Endometrial microvascular endothelial cells (primary cell): ENCODE results near the gene MOCS3. TPM values are rescaled to one million over a fixed set of nuclear protein-coding genes. Genes with fewer than 3 reads are reported as not detected.

Experiments used
- in situ Hi-C: cut with HindIII; loops from 2 replicates; pipeline ENCODE4 v1.10.0; 2017; ENCODE audit warnings: low sequenced_read_pairs, low pct_unique_long_range_greater_than_20kb; ENCODE audit errors: inconsistent ontology term
- total RNA-seq: library from RNA; depleted of rRNA; stranded (reverse); fragments of >200 nt; gene quantifications from one replicate; pipeline ENCODE4 v1.2.3, GENCODE V29; 2015; ENCODE audit errors: inconsistent ontology term

The MOCS3 gene
- total RNA-seq, 1 donor from 2014 or later: 7.3 TPM

GRCh38 chr20:50930976-50931305, 27.7 kb upstream of the MOCS3 start:
- in situ Hi-C loops: no loop called here

GRCh38 chr20:50931306-50932015, 27.2 kb upstream of the MOCS3 start, which contains the start of gene ADNP:
Gene ADNP (minus strand): TSS chr20:50931437. CDS start chr20:50903996, 27,441 bp downstream.
- in situ Hi-C loops: no loop called here

DNA sequence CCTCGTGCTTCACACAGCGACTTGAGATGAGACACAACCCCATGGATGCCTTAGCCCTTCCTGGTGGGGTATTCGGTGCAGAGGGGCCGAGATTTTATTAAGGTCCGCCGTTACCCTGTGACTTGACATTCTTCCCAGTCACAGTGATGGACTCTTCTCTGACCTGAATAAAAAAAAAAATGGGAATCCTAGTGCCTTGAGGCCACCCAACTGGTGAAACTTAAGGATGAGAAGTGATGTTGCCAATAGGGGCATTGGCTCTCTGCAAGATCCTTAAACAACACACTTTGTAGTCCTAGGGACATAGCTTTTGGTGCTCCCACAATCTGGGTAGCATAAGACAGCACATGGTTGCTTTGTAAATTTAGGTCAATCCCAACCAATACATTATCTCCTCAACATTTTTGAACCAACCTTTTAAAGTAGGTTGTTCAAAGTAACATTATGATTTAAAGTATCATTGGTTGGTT, 26.6 kb upstream of the MOCS3 start:
- in situ Hi-C loops: no loop called here

- in situ Hi-C loops: no loop called here
Measured at GRCh38 chr20:50932691-50933280, 25.8 kb upstream of the MOCS3 start.

GRCh38 chr20:50933589-50933988, 25.0 kb upstream of the MOCS3 start:
- in situ Hi-C loops: no loop called here

DNA sequence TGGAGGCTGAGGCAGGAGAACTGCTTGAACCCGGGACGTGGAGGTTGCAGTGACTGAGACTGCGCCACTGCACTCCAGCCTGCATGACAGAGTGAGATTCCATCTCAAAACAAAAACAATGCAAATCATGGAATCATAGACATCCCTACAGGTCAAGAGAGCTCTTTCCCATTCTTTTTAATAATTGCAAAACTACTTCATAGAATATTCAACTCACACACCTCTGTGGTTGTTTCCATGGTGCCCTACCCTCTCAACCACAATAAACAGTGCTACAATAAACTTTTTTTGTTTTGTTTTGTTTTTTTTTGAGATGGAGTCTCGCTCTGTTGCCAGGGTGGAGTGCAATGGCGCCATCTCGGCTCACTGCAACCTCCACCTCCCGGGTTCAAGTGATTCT, 15.5 kb upstream of the MOCS3 start:
- in situ Hi-C loops: no loop called here

DNA sequence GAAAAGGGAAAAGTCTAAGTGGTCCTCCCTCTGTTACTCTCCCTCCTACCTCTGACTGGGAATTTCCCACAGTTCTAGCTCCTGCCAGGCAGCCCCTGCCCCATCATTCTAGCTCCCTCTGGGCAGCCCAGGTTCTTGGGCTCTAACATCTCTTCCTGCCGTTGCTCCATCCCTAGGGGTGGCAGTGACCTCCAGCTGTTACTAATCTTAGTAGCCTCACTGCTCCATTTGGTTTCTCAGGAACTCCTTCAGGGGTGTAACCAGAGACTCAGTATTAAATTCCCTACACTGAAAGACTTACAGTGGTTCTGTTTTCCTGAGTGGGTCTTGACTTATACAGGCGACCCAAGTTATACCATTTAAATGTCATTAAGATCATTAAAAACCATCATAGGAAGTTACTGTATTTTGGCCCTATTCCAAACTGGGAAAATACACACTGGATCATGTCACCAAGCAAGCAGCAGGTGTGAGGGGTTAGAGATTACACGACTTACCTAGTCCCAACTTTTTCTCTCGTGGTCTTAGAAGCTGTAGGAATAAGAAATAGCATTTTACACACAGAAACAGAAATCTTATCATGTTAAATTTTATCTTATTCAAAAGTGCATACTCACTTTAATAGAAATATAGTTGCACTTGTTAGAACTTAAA, 10.4 kb upstream of the MOCS3 start:
- in situ Hi-C loops: no loop called here

DNA sequence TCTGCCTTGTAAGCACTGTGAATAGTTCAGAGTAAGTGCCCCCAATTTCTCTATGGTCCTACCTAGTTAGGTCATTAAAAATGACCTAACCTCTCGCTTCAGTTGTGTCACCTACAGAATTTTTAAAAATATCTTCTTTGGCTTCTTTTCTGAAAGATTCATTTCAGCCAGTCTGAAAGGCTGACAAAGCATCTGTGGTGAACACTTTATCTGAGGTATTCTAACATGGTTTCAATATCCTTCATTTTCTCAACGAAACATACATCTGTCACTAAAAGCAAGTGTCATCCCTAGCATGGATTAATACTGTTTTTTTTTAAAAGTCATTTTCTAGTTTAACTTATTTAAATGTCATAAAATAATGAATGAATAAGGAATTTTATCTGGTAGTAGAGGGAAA, 5.4 kb upstream of the MOCS3 start:
- in situ Hi-C loops: no loop called here

DNA sequence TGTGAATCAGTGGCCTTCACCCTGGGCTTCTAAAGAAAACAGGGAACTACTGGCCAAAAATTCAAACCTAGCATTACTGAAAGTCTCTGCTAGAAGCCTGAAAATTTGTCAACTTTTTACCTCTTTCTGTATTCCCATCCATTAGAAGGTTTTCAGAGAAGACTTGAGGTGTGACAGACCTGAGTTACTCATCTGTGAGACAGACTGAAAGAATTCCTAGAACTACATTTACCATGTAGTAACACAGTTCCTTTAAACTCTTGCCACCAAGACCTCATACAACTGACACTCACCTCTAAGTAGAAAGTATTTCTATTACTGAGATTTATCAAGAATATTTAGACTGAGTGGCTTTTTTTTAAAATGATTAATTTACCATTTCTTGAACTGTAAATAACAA, 4.8 kb upstream of the MOCS3 start:
- in situ Hi-C loops: no loop called here

DNA sequence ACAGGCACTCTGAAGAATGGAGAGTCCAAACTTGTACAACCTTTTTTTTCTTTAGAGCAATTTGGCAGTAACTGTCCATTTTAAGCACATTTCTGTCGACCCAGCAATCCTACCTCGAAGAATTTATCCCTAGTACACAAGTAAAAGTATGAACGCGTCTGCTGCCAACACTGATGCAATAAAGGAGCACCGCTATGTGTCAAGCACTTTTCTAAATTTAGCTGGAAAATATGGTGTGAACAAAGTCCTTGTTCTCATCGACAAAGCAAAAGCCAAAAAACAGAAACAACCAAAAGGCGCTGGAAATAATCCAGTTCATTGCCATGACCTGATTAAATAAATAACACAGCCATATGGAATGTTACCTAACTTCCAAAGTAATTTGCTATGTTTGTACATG, 1.3 kb upstream of the MOCS3 start:
- in situ Hi-C loops: no loop called here

GRCh38 chr20:50957798-50958614, 612 bp upstream of the MOCS3 start, which contains the start of gene DPM1:
Gene DPM1 (minus strand): TSS chr20:50958532. CDS start chr20:50958523, 9 bp downstream.
- in situ Hi-C loops: no loop called here

- in situ Hi-C loops: no loop called here
Measured at GRCh38 chr20:50959543-50960126, 1.0 kb downstream of the MOCS3 start.

GRCh38 chr20:50967586-50967985, 9.0 kb downstream of the MOCS3 start:
- in situ Hi-C loops: no loop called here

DNA sequence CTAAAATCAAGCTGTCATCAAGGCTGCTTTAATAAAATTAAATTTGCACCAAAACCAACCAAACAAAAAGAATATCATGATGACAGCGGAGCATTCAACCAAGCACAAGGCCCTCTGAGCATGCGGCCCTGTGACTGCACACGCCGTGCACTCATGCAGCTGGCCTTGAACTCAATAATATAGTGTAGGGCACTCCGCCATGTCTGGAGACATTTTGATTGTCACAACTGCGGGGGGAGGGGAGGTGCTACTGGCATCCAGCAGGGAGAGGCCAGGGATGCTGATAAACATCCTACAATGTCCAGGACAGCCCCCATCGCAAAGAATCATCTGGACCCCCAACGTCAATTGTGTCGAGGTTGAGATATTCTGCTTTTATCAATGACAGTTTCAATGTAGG, 9.7 kb downstream of the MOCS3 start:
- in situ Hi-C loops: no loop called here

DNA sequence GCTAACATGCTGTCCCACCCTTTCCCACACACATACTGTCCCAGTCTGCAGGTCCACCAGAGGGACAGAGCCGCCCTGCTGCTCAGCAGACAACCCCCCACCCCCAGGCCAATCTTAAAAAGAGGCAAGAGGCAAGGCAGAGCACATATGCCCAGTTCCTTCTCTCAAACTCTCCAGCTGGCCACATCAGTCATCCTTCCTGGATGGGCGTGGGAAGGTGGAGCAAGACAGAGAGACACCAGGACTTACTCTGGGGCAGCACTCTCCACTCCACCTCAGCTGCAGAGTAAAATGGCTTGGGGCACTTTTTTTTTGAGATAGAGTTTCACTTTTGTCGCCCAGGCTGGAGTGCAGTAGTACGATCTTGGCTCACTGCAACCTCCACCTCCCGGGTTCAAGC, 10.8 kb downstream of the MOCS3 start:
- in situ Hi-C loops: no loop called here

DNA sequence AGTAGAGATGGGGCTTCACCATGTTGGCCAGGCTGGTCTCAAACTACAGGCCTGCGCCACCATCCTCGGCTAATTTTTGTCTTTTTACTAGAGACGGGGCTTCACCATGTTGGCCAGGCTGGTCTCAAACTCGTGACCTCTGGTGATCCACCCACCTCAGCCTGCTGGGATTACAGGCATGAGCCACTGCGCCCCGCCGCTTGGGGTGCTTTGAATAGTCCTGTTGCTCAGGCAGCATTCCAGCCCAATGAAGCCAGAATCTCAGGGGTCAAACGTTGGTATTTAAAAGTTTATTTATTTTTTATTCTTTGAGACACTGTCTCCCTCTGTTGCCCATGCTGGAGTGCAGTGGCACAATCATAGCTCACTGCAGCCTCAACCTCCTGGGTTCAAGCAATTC, 11.3 kb downstream of the MOCS3 start:
- in situ Hi-C loops: no loop called here

- in situ Hi-C loops: no loop called here
Measured at GRCh38 chr20:50975701-50976330, 17.2 kb downstream of the MOCS3 start.
